Urinary bladder (tissue), 4 donors: Measurements from ENCODE around the gene PDE6B. TPM values are rescaled to one million over a fixed set of nuclear protein-coding genes. Genes with fewer than 3 reads are reported as not detected.

Experiments used
- DNase-seq: peaks from one replicate; pipeline ENCODE4 v3.0.0-alpha.2; 2015; ENCODE audit errors: extremely low spot score
- H3K27ac ChIP-seq: one replicate; pipeline ENCODE4 v1.5.1; 2013; ENCODE audit warnings: low read depth, mild to moderate bottlenecking, moderate library complexity
- H3K36me3 ChIP-seq: one replicate; pipeline ENCODE4 v1.6.1; 2013; ENCODE audit warnings: mild to moderate bottlenecking, moderate library complexity; ENCODE audit not compliant: insufficient read depth
- H3K4me1 ChIP-seq: one replicate; pipeline ENCODE4 v1.6.1; 2013; ENCODE audit warnings: mild to moderate bottlenecking, moderate library complexity; ENCODE audit not compliant: insufficient read depth
- H3K4me3 ChIP-seq: one replicate; pipeline ENCODE4 v1.5.1; 2013; ENCODE audit warnings: low read depth, low read length
- WGBS: extraction: QIAGEN DNeasy Blood & Tissue Kit; methylation state at CpG from one replicate; pipeline ENCODE4 v1.1.7; 2013; 5-methylcytosine and 5-hydroxymethylcytosine counted together
- polyA plus RNA-seq: library from polyadenylated mRNA; stranded (reverse); fragments of 200-250 nt; gene quantifications from one replicate; pipeline ENCODE4 v1.2.3, GENCODE V29; 2013
- total RNA-seq: library from RNA; depleted of rRNA; stranded (reverse); fragments of >200 nt; gene quantifications from one replicate; pipeline ENCODE4 v1.2.3, GENCODE V29; 2014
- donor health status: healthy with polysubstance abuse.
- donor health status: healthy.

PDE6B gene
- total and polyA plus RNA-seq, 2 donors = 4.1 to 6.2 TPM

GRCh38 chr4:622071-622995 is 3.0 kb upstream of the PDE6B start:
- Histone ChIP-seq H3K36me3 (no peaks in the 10 kb centered on the region), H3K27ac (no peak overlapping the region), H3K4me3 (no peak overlapping the region), H3K4me1 (no peaks in the 10 kb centered on the region)
- WGBS = 92% methylated on average over 22 of the region's 22 CpGs
- no peak for DNase-seq

GRCh38 chr4:622996-623913 is 2.1 kb upstream of the PDE6B start:
- Histone ChIP-seq H3K4me1 (no peaks in the 10 kb centered on the region), H3K36me3 (no peaks in the 10 kb centered on the region), H3K27ac (no peak overlapping the region), H3K4me3 (no peak overlapping the region)
- no peak for DNase-seq
- 78% methylated on average over 24 of the region's 24 CpGs for WGBS

GRCh38 chr4:623914-624566 is 1.3 kb upstream of the PDE6B start:
- H3K4me3 ChIP-seq = no peak overlapping the region
- 53% methylated on average over 29 of the region's 29 CpGs for WGBS
- no peak for DNase-seq

GRCh38 chr4:625631-626161 is 323 bp downstream of the PDE6B start:
- 92% methylated on average over 39 of the region's 39 CpGs for WGBS
- Histone ChIP-seq H3K4me1 (no peaks in the 10 kb centered on the region), H3K27ac (no peak overlapping the region), H3K36me3 (no peaks in the 10 kb centered on the region), H3K4me3 (no peak overlapping the region)
- DNase-seq = no peak

More at GRCh38 chr4:623914-624566, 1.3 kb upstream of the PDE6B start:
- no peaks in the 10 kb centered on the region for H3K36me3 ChIP-seq
- H3K4me1 ChIP-seq = no peaks in the 10 kb centered on the region
- no peak overlapping the region for H3K27ac ChIP-seq

GRCh38 chr4:626201-627091 is 1.1 kb downstream of the PDE6B start:
- no peaks in the 10 kb centered on the region for H3K4me1 ChIP-seq
- DNase-seq = no peak
- no peak overlapping the region for H3K27ac ChIP-seq
- no peaks in the 10 kb centered on the region for H3K36me3 ChIP-seq
- no peak overlapping the region for H3K4me3 ChIP-seq
- WGBS = 69% methylated on average over 20 of the region's 20 CpGs

- Histone ChIP-seq H3K27ac (no peak overlapping the region), H3K36me3 (no peaks in the 10 kb centered on the region), H3K4me3 (no peak overlapping the region), H3K4me1 (no peaks in the 10 kb centered on the region)
- 73% methylated on average over 14 of the region's 15 CpGs for WGBS
- no peak for DNase-seq
These were observed 2.2 kb downstream of the PDE6B start for GRCh38 chr4:627347-628125.

- DNase-seq = no peak
- 91% methylated on average over 17 of the region's 17 CpGs for WGBS
These were observed 3.0 kb downstream of the PDE6B start for GRCh38 chr4:628311-628741.

GRCh38 chr4:628821-629635 is 3.7 kb downstream of the PDE6B start:
- H3K36me3 ChIP-seq = no peaks in the 10 kb centered on the region
- 84% methylated on average over 27 of the region's 27 CpGs for WGBS
- DNase-seq = no peak

More at GRCh38 chr4:628311-628741, 3.0 kb downstream of the PDE6B start:
- Histone ChIP-seq H3K36me3 (no peaks in the 10 kb centered on the region), H3K4me1 (no peaks in the 10 kb centered on the region), H3K27ac (no peak overlapping the region), H3K4me3 (no peak overlapping the region)

GRCh38 chr4:629636-629914 is 4.2 kb downstream of the PDE6B start:
- Histone ChIP-seq H3K4me3 (no peak overlapping the region), H3K36me3 (no peaks in the 10 kb centered on the region), H3K27ac (no peak overlapping the region), H3K4me1 (no peaks in the 10 kb centered on the region)
- 74% methylated on average over 9 of the region's 9 CpGs for WGBS
- DNase-seq = no peak

More at GRCh38 chr4:628821-629635, 3.7 kb downstream of the PDE6B start:
- Histone ChIP-seq H3K4me1 (no peaks in the 10 kb centered on the region), H3K4me3 (no peak overlapping the region), H3K27ac (no peak overlapping the region)

GRCh38 chr4:629915-630641 is 4.7 kb downstream of the PDE6B start:
- Histone ChIP-seq H3K36me3 (no peaks in the 10 kb centered on the region), H3K27ac (no peak overlapping the region), H3K4me1 (no peaks in the 10 kb centered on the region), H3K4me3 (no peak overlapping the region)
- DNase-seq = no peak
- WGBS = 54% methylated on average over 20 of the region's 20 CpGs

- Histone ChIP-seq H3K4me1 (no peaks in the 10 kb centered on the region), H3K36me3 (no peaks in the 10 kb centered on the region), H3K4me3 (no peak overlapping the region), H3K27ac (no peak overlapping the region)
- WGBS = 73% methylated on average over 9 of the region's 9 CpGs
- DNase-seq = no peak
These were observed 5.3 kb downstream of the PDE6B start for GRCh38 chr4:630656-631055.
